ENCODE data around the gene PSMD3.

The PSMD3 gene

DNA sequence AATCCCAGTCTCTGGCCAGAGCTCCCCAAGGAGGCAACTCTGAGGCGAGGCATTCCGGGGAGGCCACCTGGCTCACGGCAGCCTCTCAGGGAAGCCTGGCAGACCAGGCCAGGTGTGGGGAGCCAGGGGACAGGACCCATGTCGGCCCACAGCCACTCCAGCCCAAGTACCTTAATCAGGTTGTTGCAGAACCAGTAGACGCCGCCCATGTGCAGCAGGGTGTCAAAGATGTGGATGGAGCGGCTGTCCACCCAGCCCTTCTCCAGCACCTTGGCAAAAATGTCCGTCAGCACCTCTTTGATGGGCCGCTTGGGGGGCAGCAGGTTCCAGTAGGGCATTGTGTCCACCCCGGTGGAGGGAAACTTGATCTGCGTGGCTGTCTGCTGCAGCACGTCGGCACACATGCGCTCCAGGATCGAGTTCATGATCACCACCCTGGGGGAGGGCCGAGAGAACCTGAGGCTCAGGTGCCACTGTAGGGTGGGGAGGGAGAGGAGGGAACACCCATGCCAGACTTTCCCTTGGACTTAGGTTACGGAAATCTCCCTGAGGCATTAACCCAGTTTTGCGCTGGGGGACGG, 42.4 kb downstream of the PSMD3 start:
- no peak for DNase-seq (ENCODE audit: low read depth)
- no peak overlapping the region for H3K4me3 ChIP-seq (ENCODE audit: low read depth, low read length)
- TF ChIP-seq CTCF (IDR thresholded peaks at IDR 0.05; ENCODE audit: low read depth, low read length, missing control alignments), result no peak

DNA sequence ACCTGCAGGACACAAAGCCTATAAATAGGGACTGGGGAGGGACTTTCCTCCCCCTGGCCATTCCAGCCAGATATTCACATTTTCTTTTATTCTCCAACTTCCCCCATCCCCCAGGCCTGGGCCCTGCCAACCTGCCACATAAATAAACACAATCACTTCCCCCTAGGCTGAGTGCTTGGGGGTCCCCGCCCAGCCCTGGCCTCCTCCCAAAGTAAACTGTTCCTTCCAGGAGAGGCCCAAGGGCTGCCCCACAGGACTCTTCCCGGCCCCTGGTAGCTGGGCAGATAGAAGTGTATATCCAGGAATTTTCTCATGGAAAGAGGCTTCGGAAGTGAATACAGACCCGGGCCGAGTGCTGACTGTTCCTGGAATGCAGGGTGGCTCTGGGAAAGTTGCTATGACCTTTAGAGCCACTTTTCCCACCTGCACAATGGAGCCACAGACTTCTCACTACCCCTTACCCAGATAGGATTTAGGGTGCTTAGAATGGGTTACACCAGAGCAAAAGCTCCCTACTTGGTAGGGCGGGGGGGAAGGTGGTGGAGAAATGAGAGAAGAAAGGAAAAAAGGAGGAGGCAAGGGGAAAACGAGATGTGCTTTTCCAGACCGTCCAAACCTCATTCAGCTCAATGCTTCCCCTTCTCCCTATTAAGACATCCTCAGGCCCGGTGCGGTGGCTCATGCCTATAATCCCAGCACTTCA, 43.1 kb downstream of the PSMD3 start:
- DNase-seq (ENCODE audit: low read depth), result no peak
- no peak for TF ChIP-seq CTCF (IDR thresholded peaks at IDR 0.05; ENCODE audit: low read depth, low read length, missing control alignments)
- no peak overlapping the region for H3K4me3 ChIP-seq (ENCODE audit: low read depth, low read length)

GRCh38 chr17:40024901-40025300, 44.3 kb downstream of the PSMD3 start:
- DNase-seq (ENCODE audit: low read depth), result no peak
- H3K4me3 ChIP-seq (ENCODE audit: low read depth, low read length), result no peak overlapping the region
- no peak for TF ChIP-seq CTCF (IDR thresholded peaks at IDR 0.05; ENCODE audit: low read depth, low read length, missing control alignments)

DNA sequence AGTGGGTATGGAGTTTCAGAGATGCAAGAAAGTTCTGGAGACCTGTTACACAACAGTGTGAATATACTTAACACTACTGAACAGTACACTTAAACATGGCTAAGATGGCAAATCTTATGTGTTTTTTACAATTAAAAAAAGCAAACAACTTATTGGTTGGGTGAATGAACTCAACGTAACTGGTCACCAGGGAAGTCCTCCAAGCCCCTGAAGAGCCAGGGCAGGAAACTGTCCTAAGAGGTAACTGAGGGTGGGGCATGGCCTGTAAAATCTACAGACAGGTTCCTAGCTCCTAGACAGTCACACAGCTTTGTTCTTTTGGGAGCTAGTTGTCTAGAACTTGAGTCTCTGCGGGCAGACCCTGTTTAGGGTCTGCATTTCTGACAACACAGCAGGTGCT, 45.0 kb downstream of the PSMD3 start:
- TF ChIP-seq CTCF (IDR thresholded peaks at IDR 0.05; ENCODE audit: low read depth, low read length, missing control alignments), result no peak
- DNase-seq (ENCODE audit: low read depth), result no peak
- no peak overlapping the region for H3K4me3 ChIP-seq (ENCODE audit: low read depth, low read length)

DNA sequence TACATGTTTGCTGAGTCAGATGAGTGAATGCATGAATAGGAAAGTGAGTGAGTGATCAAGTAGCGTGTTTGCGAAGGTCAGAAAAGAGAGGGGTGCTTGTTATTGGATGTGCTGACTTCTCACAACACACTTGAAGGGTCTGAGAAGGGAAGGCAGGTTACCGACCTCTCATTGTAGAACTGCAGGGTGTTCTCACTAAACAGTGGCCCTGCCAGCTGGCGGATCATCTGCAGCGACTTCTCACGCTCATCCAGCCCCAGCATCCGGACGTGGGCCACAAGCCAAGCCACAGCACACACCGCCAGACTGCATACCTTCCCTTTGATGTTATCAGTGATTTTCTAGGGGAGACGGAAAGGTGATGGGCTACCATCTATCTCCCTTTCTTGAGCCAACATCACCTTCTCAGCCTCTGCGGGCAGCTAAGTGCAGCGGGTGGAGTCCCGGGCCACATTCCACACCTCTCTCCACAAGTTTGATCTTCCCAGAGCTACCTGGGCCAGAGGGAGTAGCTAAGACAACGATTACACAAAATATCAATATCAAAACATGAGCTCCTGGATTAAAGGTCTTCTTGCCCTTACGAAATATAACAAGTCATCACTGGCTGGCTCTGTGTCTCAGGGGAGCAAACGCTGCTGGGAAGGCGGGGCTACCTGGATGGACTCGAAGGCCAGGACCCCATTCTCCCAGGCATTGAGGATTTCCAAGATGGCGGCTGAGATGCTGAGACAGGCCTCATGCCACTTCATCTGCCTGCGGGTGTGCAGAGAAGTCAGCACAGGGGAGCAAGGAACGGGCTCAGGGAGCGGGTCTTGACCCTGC, 45.6 kb downstream of the PSMD3 start:
- no peak overlapping the region for H3K4me3 ChIP-seq (ENCODE audit: low read depth, low read length)
- no peak for DNase-seq (ENCODE audit: low read depth)
- TF ChIP-seq CTCF (IDR thresholded peaks at IDR 0.05; ENCODE audit: low read depth, low read length, missing control alignments), result no peak

- peak; percentile 33 for DNase-seq (ENCODE audit: low read depth)
- H3K4me3 ChIP-seq (ENCODE audit: low read depth, low read length), result no peak overlapping the region
- TF ChIP-seq CTCF (IDR thresholded peaks at IDR 0.05; ENCODE audit: low read depth, low read length, missing control alignments), result peak; percentile 93
Observed at GRCh38 chr17:40026816-40027613, 46.4 kb downstream of the PSMD3 start.
